Measurements from ENCODE around the gene ARRDC3. TPM values are rescaled to one million over a fixed set of nuclear protein-coding genes. Genes with fewer than 3 reads are reported as not detected.
"Not testable (repeated sequence)": the region's sequence is repeated elsewhere in the genome, so short reads cannot be mapped to it uniquely, and the experiment has no call there.

The ARRDC3 gene
- total RNA-seq, 1 experiment from 2014 or later = 33.4 TPM

DNA sequence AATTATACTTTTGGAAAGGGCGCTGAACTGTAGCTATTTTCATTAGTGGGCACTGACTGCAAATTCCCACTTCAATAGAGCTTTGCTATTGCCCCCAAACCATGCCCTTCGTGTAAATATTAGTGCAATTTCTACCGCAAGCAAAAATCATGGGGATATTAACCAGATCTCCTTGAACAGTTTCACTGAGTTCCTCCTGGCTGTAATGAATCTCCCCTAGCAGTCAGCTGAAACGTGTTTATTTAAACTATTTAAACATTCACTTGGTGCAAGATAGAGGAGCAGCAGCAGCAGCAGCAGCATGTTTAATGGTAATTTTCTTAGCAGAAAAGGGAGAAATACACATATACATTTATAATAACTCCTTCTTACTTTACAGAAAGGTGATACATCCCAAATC lies 54.4 kb downstream of the ARRDC3 start:
- no peaks in the 10 kb centered on the region for H3K36me3 ChIP-seq
- no peak for DNase-seq
- no peak overlapping the region for H3K4me3 ChIP-seq
- no peak overlapping the region for H3K27ac ChIP-seq
- H3K4me1 ChIP-seq = peaks cover 8% of the 10 kb centered on the region
- H3K27me3 ChIP-seq = no peaks in the 10 kb centered on the region
- no peaks in the 10 kb centered on the region for H3K9me3 ChIP-seq (replicated peaks)

DNA sequence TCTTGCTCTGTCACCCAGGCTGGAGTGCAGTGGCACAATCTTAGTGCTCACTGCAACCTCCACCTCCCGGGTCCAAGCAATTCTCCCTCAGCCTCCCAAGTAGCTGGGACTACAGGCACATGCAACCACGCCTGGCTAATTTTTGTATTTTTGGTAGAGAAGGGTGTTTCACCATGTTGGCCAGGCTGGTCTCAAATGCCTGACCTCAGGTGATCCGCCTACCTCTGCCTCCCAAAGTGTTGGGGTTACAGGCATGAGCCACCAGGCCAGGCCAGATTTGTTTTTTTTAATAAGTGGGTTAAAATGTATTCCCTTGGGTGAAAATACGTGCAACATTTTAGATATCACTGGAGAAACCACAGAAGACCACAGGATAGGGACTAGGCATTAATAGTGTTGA lies 60.1 kb downstream of the ARRDC3 start:
- not testable (repeated sequence) for H3K27ac ChIP-seq; H3K36me3 ChIP-seq; DNase-seq; H3K27me3 ChIP-seq; H3K4me1 ChIP-seq; H3K9me3 ChIP-seq (replicated peaks); H3K4me3 ChIP-seq

DNA sequence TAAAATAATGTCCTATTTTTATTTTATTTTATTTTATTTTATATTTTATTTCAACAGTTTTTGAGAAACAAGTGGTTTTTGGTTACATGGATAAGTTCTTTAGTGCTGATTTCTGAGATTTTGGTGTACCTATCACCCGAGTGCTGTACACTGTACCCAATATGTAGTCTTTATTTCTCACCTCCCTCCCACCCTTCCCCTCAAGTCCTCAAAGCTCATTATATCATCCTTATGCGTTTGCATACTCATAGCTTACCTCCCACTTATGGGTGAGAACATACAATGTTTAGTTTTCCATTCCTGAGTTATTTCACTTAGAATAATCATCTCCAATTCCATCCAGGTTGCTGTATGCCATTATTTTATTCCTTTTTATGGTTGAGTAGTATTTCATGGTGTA lies 63.5 kb downstream of the ARRDC3 start:
- no peak overlapping the region for H3K4me3 ChIP-seq
- no peak overlapping the region for H3K27ac ChIP-seq
- H3K36me3 ChIP-seq = no peaks in the 10 kb centered on the region
- peaks cover 7% of the 10 kb centered on the region for H3K4me1 ChIP-seq
- no peak for DNase-seq
- H3K27me3 ChIP-seq = no peaks in the 10 kb centered on the region
- 0 out of 2 replicates have a peak, but pooled peaks cover 3% of the 10 kb centered on the region for H3K9me3 ChIP-seq (replicated peaks)

DNA sequence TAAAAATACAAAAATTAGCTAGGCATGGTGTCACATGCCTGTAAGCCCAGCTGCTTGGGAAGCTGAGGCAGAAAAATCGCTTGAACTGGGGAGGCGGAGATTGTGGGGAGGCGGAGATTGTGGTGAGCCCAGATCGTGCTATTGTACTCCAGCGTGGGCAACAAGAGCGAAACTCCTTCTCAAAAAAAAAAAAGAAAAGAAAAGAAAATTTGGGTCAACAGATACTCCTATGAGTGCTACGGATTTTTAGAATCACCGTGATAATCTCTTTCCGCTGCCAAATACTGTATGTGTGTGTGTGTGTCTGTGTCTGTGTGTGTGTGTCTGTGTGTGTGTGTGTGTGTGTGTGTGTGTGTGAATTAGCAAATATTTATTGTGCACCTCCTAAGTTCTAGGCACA lies 64.4 kb downstream of the ARRDC3 start:
- Histone ChIP-seq H3K27me3 (no peaks in the 10 kb centered on the region), H3K36me3 (no peaks in the 10 kb centered on the region), H3K9me3 (replicated peaks) (0 out of 2 replicates have a peak, but pooled peaks cover 3% of the 10 kb centered on the region), H3K27ac (no peak overlapping the region), H3K4me1 (peaks cover 16% of the 10 kb centered on the region), H3K4me3 (no peak overlapping the region)
- no peak for DNase-seq

Measured in SJCRH30 (cell line).